HepG2 (cell line): Measurements from ENCODE around the gene RBX1. TPM values are rescaled to one million over a fixed set of nuclear protein-coding genes. Genes with fewer than 3 reads are reported as not detected.
A peak's percentile ranks its signal among the peaks of the same experiment; 100 is the strongest.

Experiments
- GATAD1 ChIP-seq: IDR thresholded peaks from 2 replicates; pipeline ENCODE4 v1.6.1; 2016; ENCODE audit warnings: missing genetic modification reagents, missing compliant biosample characterization
- KDM1A ChIP-seq: IDR thresholded peaks from 2 replicates; pipeline ENCODE4 v1.6.1; 2016; ENCODE audit warnings: missing compliant biosample characterization
- KMT2B ChIP-seq: IDR thresholded peaks from 2 replicates; pipeline ENCODE4 v1.6.1; 2016; ENCODE audit warnings: missing genetic modification reagents, missing compliant biosample characterization
- MAF1 ChIP-seq: sonication (generic); formaldehyde crosslinking; IDR thresholded peaks from 2 replicates; pipeline ENCODE4 v1.5.0; 2020; ENCODE audit warnings: missing genetic modification reagents, borderline replicate concordance
- MLX ChIP-seq: IDR thresholded peaks from 2 replicates; pipeline ENCODE4 v1.6.1; 2016
- SAFB2 ChIP-seq: sonication (generic); formaldehyde crosslinking; IDR thresholded peaks from 2 replicates; pipeline ENCODE4 v1.5.1; 2020; ENCODE audit warnings: missing genetic modification reagents, low read depth, mild to moderate bottlenecking, borderline replicate concordance
- TAF1 ChIP-seq: sonication (generic); formaldehyde crosslinking; IDR thresholded peaks from 2 replicates; pipeline ENCODE4 v1.4.0; 2020; ENCODE audit warnings: missing genetic modification reagents
- TRAFD1 ChIP-seq: sonication (generic); formaldehyde crosslinking; IDR thresholded peaks from 2 replicates; pipeline ENCODE4 v1.5.1; 2020; ENCODE audit warnings: missing genetic modification reagents, mild to moderate bottlenecking, borderline replicate concordance
- ZFP90 ChIP-seq: sonication (generic); formaldehyde crosslinking; IDR thresholded peaks from 2 replicates; pipeline ENCODE4 v1.8.0; 2022; ENCODE audit warnings: missing genetic modification reagents, mild to moderate bottlenecking, inconsistent platforms, borderline replicate concordance
- ZNF431 ChIP-seq: sonication (generic); formaldehyde crosslinking; IDR thresholded peaks from 2 replicates; pipeline ENCODE4 v1.9.0; 2022; ENCODE audit warnings: missing genetic modification reagents, low read depth, mild to moderate bottlenecking, borderline replicate concordance
- ZNF616 ChIP-seq: sonication (generic); formaldehyde crosslinking; IDR thresholded peaks from 2 replicates; pipeline ENCODE4 v1.5.0; 2020; ENCODE audit warnings: low read depth, mild to moderate bottlenecking, missing genetic modification reagents
- ZSCAN22 ChIP-seq: sonication (generic); formaldehyde crosslinking; IDR thresholded peaks from 2 replicates; pipeline ENCODE4 v1.4.0; 2020; ENCODE audit warnings: mild to moderate bottlenecking, missing genetic modification reagents
- ZSCAN5A ChIP-seq: sonication (generic); formaldehyde crosslinking; IDR thresholded peaks from 2 replicates; pipeline ENCODE4 v1.8.0; 2022; ENCODE audit warnings: mild to moderate bottlenecking, missing genetic modification reagents, borderline replicate concordance
- polyA plus RNA-seq, 8 experiments: library from polyadenylated mRNA; depleted of rRNA in 3 of 8; stranded (reverse) in 7 of 8; unstranded in 1 of 8; fragments of >200 nt; fragmentation: Illumina TruSeq in 4 of 8; extraction: Trizol in 4 of 8; gene quantifications; 2 replicates each; pipeline versions ENCODE4 v1.2.1 to v1.2.3, GENCODE V29; 2011 to 2016; ENCODE audit warnings: low read depth in 4 of 8, missing spikeins in 1 of 8, mixed read lengths in 1 of 8; ENCODE audit not compliant: insufficient read depth in 1 of 8
- total RNA-seq, 5 experiments: library from RNA; depleted of rRNA; stranded (reverse); fragments of >200 nt; fragmentation: Illumina TruSeq; extraction: Trizol; gene quantifications; 2 replicates each; pipeline ENCODE4 v1.2.3, GENCODE V29; 2016; ENCODE audit warnings: low read depth in 1 of 5
- TF ChIP-seq, protein P1 (sequence below): sonication (generic); formaldehyde crosslinking; conservative IDR thresholded peaks from 2 replicates; pipeline ENCODE4 v1.4.0; 2020; ENCODE audit warnings: missing genetic modification reagents
- TF ChIP-seq, protein P2 (sequence below): sonication (generic); formaldehyde crosslinking; IDR thresholded peaks from 2 replicates; pipeline ENCODE4 v1.4.0; 2020; ENCODE audit warnings: mild to moderate bottlenecking, missing genetic modification reagents
- TF ChIP-seq, protein P3 (sequence below): sonication (generic); formaldehyde crosslinking; IDR thresholded peaks from 2 replicates; pipeline ENCODE4 v1.5.0; 2020; ENCODE audit warnings: missing genetic modification reagents
- TF ChIP-seq, protein P4 (sequence below): sonication (generic); formaldehyde crosslinking; IDR thresholded peaks from 2 replicates; pipeline ENCODE4 v1.5.0; 2020; ENCODE audit warnings: missing genetic modification reagents

The RBX1 gene
- total and polyA plus RNA-seq, 2 of the 13 experiments (the other 11 are each of a cell fraction or from before 2014, with no cell fraction given), result 84.9 to 90.2 TPM

DNA sequence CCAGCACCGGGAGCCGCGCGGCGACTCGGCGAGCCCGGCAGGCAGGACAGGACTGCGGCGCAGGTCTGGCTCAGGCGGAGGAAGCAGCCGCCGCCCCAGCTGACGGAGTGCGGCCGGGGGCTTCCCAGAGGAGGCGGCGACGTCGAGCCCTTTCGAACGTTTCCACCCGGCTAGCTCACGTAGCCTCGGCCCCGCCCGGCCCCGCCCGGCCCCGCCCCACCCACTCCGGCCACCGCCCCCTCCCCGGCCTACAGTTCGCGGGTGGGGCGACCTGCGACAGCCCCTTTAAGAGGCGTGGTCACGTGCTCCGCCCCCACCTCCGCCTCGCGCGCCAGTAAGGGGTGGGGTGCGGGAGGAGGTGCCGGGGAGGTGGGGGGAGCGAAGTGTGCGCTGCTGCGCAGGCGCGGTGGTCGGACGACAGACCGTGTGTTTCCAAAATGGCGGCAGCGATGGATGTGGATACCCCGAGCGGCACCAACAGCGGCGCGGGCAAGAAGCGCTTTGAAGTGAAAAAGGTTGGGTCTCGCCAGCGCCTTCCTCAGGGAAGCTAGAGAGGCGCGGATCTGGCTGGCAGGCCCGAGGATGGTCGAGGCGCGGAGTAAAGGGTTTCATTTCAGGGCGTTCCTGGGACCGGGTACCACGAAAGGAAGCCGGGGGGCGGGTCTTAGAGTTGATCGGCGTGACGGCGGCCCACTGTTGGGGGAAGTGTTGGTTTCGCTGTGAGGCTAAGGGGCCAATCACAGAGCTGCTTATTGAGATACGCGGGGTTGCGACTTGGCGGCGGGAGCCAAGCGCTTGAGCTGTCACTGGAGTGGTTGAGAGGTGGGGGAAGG lies at the start of gene RBX1 (continued):
- TF ChIP-seq TRAFD1 (CRISPR knock-in tag) (no peak), SAFB2 (no peak), ZFP90 (CRISPR knock-in tag) (peak; percentile 50; the same call in 1 of the 2 replicates), ZNF431 (CRISPR knock-in tag) (0 out of 2 replicates have a peak, but pooled peaks have one; percentile 1), MLX (CRISPR knock-in tag) (peak; percentile 88), KDM1A (no peak), KMT2B (CRISPR knock-in tag) (peak; percentile 66; the same call in 1 of the 2 replicates), ZSCAN22 (CRISPR knock-in tag) (no peak), ZNF616 (CRISPR knock-in tag) (no peak), MAF1 (no peak), ZSCAN5A (CRISPR knock-in tag) (no peak), TAF1 (peak; percentile 92), GATAD1 (peak; percentile 95)
- TF ChIP-seq, protein P1, sequence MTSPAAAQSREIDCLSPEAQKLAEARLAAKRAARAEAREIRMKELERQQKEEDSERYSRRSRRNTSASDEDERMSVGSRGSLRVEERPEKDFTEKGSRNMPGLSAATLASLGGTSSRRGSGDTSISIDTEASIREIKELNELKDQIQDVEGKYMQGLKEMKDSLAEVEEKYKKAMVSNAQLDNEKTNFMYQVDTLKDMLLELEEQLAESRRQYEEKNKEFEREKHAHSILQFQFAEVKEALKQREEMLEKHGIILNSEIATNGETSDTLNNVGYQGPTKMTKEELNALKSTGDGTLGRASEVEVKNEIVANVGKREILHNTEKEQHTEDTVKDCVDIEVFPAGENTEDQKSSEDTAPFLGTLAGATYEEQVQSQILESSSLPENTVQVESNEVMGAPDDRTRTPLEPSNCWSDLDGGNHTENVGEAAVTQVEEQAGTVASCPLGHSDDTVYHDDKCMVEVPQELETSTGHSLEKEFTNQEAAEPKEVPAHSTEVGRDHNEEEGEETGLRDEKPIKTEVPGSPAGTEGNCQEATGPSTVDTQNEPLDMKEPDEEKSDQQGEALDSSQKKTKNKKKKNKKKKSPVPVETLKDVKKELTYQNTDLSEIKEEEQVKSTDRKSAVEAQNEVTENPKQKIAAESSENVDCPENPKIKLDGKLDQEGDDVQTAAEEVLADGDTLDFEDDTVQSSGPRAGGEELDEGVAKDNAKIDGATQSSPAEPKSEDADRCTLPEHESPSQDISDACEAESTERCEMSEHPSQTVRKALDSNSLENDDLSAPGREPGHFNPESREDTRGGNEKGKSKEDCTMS (CRISPR knock-in tag), result no peak
- TF ChIP-seq, protein P2, sequence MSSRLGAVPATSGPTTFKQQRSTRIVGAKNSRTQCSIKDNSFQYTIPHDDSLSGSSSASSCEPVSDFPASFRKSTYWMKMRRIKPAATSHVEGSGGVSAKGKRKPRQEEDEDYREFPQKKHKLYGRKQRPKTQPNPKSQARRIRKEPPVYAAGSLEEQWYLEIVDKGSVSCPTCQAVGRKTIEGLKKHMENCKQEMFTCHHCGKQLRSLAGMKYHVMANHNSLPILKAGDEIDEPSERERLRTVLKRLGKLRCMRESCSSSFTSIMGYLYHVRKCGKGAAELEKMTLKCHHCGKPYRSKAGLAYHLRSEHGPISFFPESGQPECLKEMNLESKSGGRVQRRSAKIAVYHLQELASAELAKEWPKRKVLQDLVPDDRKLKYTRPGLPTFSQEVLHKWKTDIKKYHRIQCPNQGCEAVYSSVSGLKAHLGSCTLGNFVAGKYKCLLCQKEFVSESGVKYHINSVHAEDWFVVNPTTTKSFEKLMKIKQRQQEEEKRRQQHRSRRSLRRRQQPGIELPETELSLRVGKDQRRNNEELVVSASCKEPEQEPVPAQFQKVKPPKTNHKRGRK (CRISPR knock-in tag), result no peak
- TF ChIP-seq, protein P3, sequence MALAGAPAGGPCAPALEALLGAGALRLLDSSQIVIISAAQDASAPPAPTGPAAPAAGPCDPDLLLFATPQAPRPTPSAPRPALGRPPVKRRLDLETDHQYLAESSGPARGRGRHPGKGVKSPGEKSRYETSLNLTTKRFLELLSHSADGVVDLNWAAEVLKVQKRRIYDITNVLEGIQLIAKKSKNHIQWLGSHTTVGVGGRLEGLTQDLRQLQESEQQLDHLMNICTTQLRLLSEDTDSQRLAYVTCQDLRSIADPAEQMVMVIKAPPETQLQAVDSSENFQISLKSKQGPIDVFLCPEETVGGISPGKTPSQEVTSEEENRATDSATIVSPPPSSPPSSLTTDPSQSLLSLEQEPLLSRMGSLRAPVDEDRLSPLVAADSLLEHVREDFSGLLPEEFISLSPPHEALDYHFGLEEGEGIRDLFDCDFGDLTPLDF (CRISPR knock-in tag), result 0 out of 2 replicates have a peak, but pooled peaks have one; percentile 40
- TF ChIP-seq, protein P4, sequence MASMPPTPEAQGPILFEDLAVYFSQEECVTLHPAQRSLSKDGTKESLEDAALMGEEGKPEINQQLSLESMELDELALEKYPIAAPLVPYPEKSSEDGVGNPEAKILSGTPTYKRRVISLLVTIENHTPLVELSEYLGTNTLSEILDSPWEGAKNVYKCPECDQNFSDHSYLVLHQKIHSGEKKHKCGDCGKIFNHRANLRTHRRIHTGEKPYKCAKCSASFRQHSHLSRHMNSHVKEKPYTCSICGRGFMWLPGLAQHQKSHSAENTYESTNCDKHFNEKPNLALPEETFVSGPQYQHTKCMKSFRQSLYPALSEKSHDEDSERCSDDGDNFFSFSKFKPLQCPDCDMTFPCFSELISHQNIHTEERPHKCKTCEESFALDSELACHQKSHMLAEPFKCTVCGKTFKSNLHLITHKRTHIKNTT (CRISPR knock-in tag), result no peak
